ENCODE data around the gene ITPRID2. TPM values are rescaled to one million over a fixed set of nuclear protein-coding genes. Genes with fewer than 3 reads are reported as not detected.

Gene ITPRID2
- 31.4 TPM for total RNA-seq

- no peak for FAIRE-seq
- peak; percentile 91 to 94 for DNase-seq (ENCODE audit: low spot score in 2 of 2)
Observed at GRCh38 chr2:181891258-181891965, at the start of gene ITPRID2. Gene ITPRID2, plus strand, starts transcription at chr2:181891730. Its CDS starts 337 bp downstream, at chr2:181892067.

GRCh38 chr2:181844551-181845290 lies 46.8 kb upstream of the ITPRID2 start:
- DNase-seq (ENCODE audit: low spot score in 2 of 2) (no peak), FAIRE-seq (peak; percentile 52)

- FAIRE-seq (no peak), DNase-seq (ENCODE audit: low spot score in 2 of 2) (no peak)
Observed at GRCh38 chr2:181846399-181847197, 44.9 kb upstream of the ITPRID2 start.

GRCh38 chr2:181847198-181847556 lies 44.4 kb upstream of the ITPRID2 start:
- no peak for FAIRE-seq
- DNase-seq (ENCODE audit: low spot score in 2 of 2) = no peak

GRCh38 chr2:181847702-181848101 lies 43.8 kb upstream of the ITPRID2 start:
- FAIRE-seq (no peak), DNase-seq (ENCODE audit: low spot score in 2 of 2) (no peak)

- DNase-seq (ENCODE audit: low spot score in 2 of 2) (no peak), FAIRE-seq (no peak)
Observed at GRCh38 chr2:181848261-181848886, 43.2 kb upstream of the ITPRID2 start.

GRCh38 chr2:181849601-181850000 lies 41.9 kb upstream of the ITPRID2 start:
- FAIRE-seq (no peak), DNase-seq (ENCODE audit: low spot score in 2 of 2) (no peak)

- DNase-seq (ENCODE audit: low spot score in 2 of 2) (no peak), FAIRE-seq (no peak)
Observed at GRCh38 chr2:181850936-181851560, 40.5 kb upstream of the ITPRID2 start.

GRCh38 chr2:181851726-181852125 lies 39.8 kb upstream of the ITPRID2 start:
- FAIRE-seq = no peak
- no peak for DNase-seq (ENCODE audit: low spot score in 2 of 2)

- FAIRE-seq (no peak), DNase-seq (ENCODE audit: low spot score in 2 of 2) (no peak)
Observed at GRCh38 chr2:181853696-181854095, 37.8 kb upstream of the ITPRID2 start.

- FAIRE-seq (no peak), DNase-seq (ENCODE audit: low spot score in 2 of 2) (no peak)
Observed at GRCh38 chr2:181857483-181857882, 34.0 kb upstream of the ITPRID2 start.

GRCh38 chr2:181858600-181858999 lies 32.9 kb upstream of the ITPRID2 start:
- DNase-seq (ENCODE audit: low spot score in 2 of 2) (no peak), FAIRE-seq (no peak)

GRCh38 chr2:181859123-181859522 lies 32.4 kb upstream of the ITPRID2 start:
- DNase-seq (ENCODE audit: low spot score in 2 of 2) = no peak
- FAIRE-seq = no peak

GRCh38 chr2:181859803-181860202 lies 31.7 kb upstream of the ITPRID2 start:
- DNase-seq (ENCODE audit: low spot score in 2 of 2) = no peak
- FAIRE-seq = no peak

- no peak for FAIRE-seq
- DNase-seq (ENCODE audit: low spot score in 2 of 2) = no peak
Observed at GRCh38 chr2:181861379-181861778, 30.2 kb upstream of the ITPRID2 start.

- FAIRE-seq (no peak), DNase-seq (ENCODE audit: low spot score in 2 of 2) (no peak)
Observed at GRCh38 chr2:181862583-181863281, 28.8 kb upstream of the ITPRID2 start.

GRCh38 chr2:181872178-181872577 lies 19.4 kb upstream of the ITPRID2 start:
- DNase-seq (ENCODE audit: low spot score in 2 of 2) = no peak
- no peak for FAIRE-seq

GRCh38 chr2:181876614-181877063 lies 14.9 kb upstream of the ITPRID2 start:
- FAIRE-seq = no peak

GRCh38 chr2:181877181-181877664 lies 14.3 kb upstream of the ITPRID2 start:
- FAIRE-seq = no peak
- DNase-seq (ENCODE audit: low spot score in 2 of 2) = no peak

More at GRCh38 chr2:181876614-181877063, 14.9 kb upstream of the ITPRID2 start:
- DNase-seq (ENCODE audit: low spot score in 2 of 2) = no peak

All from frontal cortex (tissue), 4 donors.